Activated T-cell treated with anti-CD3 and anti-CD28 coated beads, Interleukin-2, amount 50 U/mL, for 48 hours (primary cell): ENCODE data around the gene UBALD1.
A peak's percentile ranks its signal among the peaks of the same experiment; 100 is the strongest.

Experiments
- DNase-seq, 2 experiments: peaks; one replicate each; pipeline ENCODE4 v3.0.0-alpha.2; 2020

Gene UBALD1

DNA sequence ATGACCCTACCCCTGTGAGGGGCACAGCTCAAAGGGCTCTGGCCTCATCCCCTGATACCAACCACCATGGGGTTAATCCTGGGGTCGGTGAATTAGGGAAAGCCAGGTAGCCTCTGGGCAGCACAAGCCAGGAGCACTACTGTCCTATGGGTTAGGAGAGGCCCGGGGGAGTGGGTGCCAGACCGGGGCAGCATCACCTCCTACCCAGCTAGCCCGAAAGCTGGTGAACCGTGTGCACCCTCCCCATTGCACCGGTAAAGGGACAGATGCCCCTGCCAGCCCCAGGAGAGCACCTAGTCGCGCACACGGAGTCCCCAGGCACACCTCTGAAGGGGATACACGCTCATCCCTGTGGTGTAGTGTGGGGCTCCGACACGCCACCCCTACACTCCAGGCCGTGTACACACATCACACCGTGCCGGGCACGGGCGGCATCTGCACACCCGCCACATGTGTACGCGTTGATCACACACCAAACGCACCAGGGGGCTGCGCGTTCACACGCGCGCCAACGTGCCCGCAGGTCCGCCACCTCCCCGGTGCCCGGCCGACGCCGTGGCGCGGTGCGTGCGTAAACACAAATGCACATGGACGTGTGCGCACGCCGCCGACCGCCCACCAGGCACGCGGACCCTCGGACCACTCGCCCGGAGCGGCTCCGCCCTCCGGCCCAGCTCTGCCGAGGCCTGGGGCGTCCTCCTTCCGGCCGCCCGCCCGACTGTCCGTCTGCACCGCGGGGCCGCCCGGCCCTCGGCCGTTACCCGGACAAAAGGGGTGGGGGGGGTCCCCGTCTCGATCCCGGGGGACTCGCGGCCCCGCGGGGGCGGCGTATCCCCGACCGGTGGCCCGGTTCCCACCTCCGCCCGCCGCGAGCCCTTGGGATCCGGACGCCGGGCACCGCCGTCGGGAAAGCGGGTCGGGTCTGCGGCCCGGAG lies 785 bp downstream of the UBALD1 start:
- DNase-seq = peak; percentile 64

DNA sequence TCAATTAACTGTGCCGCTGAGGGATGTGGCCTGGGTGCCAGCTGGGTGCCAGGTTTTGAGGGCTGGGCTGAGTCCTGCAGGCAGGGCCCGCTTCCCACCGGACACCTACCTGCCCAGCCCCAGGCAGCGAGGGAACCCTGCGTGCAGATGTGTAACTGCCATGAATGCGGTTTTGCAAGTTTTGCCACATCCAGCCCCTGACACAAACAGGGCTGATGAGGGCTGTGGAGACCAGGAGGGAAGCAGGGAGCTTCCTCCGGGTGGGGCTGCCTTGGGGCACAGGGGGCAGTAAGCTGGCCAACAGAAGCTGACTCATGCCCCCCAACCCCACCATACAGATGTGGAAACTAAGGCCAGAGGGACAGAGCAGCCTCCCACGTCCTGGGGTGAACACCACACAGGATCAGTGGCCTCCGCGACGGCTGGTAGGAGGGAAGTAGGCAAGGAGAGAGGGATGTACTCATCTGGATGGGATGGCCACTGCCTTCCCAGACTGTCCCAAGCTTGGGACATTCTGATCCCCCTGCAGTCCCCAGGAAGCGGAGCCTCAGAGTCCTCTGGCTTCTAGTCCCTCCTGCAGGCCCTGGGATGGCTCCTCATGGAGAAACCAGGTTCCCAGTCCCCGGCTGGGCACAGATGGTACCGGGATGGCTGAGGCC lies 1.6 kb downstream of the UBALD1 start:
- no peak for DNase-seq

DNA sequence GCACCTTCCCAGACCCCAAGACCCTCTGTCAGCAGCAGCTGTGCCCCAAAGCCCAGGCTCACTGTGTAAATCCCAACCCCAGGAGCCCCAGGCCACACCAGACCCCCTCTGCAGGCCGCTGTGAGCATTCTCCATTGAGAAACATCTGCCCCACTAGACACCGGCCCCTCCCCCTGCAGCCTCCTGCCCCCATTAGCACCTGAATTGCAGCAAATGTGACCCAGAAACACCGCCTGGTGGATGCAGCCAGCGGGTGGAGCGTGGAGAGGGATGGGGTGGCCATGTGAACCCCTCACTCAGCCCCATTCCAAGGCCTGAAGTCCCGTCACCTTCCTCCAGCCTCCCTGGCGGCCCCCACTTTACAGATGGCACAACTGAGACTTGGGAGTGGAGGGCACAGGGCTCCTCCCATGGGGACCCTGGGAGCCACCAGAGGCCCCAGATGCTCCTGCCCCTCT lies 2.2 kb downstream of the UBALD1 start:
- peak in 1 of 2 experiments; percentile 28 for DNase-seq

DNA sequence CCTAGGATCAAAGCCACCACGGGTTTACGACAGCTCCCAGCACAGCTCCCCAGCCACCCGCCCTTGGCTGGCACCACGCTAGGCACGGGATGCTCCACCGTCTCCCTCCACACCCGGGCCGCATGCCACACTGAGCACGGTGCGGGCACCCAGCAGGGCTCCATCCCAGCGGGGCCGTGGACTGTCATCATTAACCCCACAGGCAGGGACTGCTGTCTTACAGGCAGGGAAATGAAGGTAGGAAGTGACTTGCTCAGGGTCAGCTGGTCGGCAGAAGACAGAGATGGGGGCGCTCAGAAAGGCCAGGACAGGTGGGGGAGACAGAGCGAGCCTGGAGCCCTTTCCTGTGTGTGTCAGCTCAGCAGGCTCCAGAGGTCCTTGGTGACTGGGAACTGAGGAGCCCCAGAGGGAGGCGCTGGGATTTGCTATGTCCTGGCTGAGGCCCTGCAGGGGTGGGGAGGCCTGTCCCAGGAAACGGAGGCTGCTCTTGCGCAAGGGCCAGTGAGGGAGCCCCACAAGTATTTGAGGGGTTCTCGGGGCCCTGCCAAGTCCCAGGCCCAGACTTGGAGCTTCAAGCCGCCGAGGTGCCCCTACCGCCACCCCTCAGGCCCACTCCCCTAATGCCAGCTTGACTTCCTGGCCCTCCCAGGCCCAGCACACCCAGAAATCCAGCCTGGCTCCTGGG lies 3.2 kb downstream of the UBALD1 start:
- DNase-seq = no peak

DNA sequence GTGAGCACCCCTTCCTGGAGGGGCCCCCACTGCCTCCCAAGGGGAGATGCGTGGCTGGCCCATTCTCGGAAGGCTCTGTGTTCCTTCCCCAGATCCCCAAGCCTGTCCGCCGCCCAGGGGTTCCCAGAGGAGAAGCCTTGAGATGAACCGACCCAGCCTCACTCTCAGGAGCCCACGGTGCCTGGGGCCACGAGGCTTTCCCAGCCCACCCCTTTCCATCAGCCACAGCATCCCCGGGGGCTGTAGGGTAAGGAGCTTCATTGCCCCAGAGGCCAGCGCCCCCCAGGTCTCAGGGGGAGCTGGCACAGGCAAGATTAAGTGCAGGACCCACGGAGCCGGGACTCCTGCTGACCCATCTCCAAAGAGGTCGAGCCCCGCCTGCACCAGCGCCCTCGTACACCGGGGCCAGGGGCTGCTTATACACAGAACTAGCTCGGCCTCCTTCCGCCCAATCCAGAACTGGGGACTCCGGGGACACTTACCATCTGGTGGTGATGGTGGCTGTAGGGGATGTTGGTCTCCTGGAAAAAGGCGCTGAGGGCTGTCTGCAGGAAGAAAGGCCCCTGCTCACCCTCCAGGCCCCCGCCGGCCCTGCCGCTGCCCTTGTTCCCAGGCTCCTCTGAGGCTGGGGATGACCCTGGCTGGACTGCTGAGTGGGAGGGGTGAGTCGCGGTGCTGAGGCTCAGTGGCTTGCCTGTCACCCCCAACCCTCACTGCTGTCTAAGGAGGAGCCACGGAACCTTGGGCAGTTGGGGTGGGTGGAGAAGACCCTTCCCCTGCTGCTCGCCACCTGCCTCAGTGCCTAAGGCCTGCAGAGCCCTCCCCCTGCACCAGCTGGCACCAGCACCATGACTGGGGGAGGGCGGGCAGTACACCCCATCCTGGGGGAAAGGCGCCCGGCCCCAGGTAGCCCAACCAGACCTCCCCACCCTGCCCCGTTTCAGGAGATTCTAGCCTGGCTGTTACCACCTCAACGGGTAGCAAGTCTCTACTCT lies 4.4 kb downstream of the UBALD1 start:
- no peak for DNase-seq

DNA sequence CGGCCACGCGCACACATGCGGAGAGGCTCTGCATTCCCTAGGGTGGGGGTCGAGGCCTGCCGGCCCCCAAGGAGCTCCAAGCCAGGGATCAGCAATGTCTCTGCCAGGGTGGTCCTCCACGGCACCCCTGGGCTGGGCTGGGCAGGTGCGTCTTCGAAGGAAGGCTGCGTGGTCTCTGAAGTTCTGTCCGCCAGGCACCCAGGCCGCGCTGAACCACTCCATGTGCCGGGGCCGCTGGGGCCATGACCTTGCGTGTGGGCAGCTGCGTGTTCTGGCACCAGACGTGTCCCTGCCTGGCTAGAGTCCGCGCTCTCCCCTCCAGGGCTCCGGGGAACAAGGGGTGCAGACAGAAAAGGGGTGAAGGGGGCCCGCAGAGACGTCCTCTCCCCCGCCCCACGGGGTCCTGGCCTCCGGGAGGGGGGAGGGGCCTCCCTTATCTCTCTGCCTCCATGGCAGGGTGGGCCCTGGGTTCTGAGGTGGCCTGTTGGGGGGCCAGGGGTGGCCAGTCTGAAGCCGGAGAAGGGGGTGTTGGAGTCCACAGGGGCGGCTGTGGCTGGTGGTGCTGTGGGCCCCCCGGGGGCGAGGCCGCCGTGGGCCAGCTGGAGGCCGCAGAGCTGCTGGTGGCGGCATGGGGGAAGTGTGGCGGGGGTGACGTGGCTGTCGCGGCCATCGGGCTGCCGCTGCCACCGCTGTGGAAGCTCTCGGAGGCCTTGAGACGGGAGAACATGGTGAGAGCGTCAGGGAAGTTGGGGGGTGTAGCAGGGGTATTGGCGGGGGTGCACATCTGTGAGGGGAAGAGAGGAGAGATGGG lies 5.3 kb downstream of the UBALD1 start:
- no peak for DNase-seq

DNA sequence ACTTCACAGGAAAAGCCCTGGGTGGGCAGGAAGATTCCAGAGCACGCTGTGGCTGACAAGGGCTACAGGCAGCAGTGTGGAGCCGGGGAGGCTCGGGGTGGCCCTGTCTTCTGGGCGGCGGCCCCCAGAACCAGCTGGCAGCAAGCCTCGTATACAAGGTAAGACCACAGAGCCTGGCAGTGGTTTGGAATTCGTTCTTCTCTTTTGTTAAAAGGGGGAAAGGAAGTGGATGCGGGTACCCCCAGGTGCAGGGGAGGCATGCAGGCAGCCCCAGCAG lies 6.0 kb downstream of the UBALD1 start:
- no peak for DNase-seq

DNA sequence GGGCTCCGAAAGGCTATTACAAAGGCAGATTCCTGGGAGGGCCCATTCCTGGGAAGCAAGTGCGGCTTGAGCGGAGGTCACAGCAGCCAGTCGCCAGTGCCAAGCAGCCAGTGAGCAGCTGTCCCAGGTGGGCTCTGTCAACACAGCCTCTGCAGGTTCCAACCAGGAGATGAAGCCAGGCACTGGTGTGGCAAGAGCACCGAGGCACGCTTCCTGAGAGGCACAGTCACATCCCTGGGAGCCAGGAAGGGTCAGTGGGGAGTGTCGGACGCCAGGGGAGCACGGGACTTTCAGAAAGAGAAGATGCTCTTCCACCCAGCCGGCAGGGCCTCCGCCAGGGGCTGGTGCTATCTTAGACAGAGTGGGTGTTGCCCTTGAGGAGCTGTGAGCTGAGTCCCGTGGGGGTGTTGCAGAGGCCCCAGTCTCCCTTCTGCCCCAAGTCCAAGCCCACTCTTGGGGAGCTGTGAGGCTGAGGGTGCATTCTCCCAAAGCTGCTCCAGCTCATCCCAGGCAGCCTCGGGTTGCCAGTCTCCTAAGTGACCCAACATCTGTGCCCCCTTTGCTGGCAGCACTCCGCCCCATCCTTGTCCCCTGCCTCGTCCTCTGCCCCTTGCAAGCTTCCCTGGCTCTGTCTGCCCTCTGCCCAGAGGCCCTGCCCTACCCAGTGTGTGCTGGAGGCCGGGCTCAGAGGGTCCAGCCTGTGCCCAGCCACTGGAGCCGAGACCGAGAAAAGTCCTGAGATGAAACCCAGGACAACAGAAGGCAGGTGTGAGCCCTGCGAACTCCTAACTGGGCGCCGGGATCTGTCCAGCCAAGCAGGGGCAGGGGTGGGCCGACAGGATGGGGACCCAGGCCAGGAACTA lies 6.6 kb downstream of the UBALD1 start:
- DNase-seq = no peak

DNA sequence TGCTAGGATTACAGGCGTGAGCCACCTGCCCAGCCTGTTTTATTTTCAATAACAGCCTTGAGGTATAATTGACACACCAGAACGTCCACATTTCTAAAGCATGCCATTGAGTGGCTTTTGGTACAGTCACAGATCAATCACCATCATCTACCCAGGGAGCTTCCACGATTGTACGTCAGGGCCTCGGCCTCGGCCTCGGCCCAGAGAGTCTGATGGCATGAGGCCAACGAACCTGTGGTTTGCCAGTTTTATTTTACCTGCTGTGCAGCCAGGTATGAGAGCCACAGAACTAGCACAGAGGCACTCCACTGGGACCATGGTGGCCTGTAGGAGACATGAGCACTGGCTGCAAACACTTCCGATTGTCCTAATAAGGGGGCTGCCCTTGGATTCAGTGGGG lies 8.3 kb downstream of the UBALD1 start:
- DNase-seq = no peak

DNA sequence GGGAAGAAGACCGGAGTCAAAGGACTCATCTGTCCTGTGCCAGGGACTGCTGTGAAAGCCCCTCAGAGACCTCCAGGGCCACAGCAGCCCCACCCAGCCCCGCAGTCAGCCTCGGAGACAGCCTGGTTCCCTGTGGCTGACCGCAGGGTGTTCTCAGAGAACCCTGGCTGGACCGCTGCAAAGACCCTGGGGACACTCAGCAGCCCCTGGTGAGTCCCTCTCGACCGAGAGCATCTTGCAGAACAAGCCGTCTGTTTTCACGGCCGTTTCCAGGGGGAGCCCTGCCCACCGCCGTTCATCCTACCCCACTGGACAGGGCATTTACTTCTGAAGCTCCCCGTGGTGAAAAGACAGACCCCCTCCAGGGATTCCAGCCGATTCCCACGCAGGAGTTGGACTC lies 10.3 kb downstream of the UBALD1 start:
- no peak for DNase-seq

DNA sequence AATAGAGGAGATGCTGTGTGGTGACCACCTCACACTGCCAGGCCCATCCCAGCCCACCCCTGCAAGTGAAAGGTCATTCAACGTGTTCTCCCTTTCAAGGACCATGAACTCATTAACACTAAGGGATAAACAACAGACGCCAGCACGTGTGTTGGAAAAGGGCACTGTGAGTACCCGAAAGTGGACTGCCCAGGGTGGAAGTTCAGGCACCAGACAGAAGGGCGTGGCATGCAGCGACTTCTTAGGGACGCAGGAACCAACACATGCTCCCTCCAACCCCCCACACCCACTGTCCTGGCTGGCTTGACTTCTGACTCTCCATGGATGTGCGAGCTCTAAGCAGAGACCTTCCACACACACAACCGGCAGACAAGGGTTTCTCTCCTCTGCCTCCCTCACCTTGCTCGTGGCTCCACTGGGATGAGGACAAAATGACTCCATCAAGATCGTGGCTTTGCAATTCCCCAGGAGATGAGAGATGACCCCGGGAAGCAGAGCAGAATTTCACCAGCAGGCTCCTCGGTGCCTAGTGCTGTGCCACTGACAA lies 11.0 kb downstream of the UBALD1 start:
- DNase-seq = no peak

DNA sequence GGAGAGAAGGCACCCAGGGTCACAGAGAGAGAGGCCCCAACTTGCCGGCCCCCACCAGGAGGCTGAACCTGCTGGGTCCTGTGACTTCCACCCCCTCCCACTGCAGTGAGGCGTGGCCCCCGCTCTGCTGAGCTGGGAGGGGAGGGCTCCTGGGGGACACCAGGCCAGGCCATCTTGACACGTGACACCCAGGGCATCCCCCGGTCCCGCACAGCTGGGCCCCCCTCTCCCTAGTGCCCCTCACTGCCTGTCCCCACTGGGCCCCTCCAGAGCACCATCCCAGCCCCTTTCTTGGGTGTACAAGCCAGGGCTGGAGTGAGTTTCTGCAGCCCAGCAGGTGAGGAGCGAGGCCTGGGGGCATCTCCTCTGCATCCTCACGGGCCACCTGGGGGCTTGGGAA lies 12.4 kb downstream of the UBALD1 start:
- no peak for DNase-seq

DNA sequence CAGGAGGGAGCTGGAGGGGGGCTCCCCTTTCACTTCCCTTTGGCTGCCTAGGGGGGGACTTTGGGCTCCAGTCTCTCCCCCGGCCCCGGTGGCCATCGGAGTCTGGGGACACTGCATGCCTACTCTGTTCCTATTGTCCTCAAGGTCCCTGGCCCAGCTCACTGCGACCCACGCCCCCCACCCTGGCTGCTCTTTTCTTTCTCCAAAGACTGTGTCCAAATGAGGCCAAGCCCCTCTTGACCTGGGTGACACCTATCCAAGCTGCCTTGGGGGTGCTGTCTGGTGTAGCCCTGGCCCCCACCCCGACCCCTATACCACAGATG lies 12.9 kb downstream of the UBALD1 start:
- no peak for DNase-seq

DNA sequence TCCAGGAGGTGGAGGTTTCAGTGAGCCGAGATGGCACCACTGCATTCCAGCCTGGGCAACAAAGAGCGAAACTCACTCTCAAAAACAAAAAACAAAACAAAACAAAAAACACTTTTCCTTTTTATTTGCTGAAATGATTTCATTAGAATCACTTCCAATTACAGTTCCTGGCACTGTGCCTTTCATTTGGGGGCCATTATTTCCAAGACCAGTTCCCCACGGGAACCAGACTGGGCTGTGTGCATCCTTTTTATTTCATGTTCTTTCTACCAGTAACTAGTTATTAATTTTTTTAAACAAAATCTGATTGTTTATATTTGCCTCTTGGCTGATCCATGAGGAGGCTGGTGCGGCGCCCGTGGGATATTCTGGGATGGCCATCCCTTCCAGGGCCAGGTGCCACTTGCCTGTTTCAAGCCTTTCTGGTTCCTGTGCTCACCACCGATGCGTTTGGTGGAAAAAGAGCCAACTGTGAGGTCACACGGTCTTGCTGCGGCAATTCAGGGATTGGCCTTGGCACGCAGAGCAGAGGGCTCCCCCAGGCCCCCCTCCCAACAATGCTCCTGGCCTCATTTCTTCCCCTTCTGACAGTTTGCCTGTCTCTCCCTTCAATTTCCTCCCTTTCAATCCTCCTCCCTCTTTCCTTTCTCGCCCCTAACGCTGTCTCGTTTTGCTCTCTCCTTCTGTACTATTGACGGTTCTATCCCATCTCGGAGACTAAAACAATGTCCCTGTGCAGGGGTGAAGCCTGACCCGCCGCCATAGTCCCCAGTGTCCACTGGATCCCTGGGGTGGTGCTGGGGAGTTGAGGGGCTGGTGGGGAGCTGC lies 13.4 kb downstream of the UBALD1 start:
- DNase-seq = no peak

DNA sequence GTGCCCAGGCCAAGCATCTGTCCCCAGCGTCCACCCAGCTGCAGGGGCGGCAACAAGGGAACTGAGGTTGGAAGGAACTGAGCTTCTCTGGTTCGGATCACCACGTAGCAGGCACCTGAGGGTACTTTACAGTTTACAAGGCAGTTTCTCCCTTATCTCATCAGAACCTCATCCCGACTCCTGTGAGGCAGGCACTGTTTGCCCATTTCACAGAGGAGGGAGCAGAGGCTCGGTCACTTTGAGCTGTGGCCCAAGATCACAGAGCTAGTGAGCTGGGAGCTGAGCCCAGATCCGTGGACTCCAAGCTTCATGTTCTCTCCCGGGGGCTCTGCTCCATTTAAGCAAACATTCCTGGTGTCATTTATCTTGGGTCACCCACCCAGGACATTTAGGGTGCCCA lies 15.1 kb downstream of the UBALD1 start:
- no peak for DNase-seq

DNA sequence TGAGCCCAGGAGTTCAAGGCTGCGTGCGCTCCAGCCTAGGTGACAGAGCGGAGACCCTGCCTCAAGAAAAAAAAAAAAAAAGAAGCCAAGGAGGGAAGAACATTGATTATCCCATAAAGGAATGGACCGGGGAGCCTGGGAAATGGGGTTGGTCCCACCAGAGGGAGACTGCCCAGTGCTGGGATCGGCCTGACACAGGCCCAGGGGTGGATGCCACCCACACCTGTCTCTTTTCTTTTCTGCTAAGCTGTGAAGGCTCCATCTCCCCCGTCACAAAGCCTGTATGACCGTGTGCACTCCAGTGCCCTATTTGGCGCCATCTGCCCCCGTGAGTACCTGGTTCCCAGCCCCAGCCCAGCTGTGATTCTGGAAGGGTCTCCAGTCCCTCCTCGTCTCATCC lies 15.7 kb downstream of the UBALD1 start:
- DNase-seq = no peak

DNA sequence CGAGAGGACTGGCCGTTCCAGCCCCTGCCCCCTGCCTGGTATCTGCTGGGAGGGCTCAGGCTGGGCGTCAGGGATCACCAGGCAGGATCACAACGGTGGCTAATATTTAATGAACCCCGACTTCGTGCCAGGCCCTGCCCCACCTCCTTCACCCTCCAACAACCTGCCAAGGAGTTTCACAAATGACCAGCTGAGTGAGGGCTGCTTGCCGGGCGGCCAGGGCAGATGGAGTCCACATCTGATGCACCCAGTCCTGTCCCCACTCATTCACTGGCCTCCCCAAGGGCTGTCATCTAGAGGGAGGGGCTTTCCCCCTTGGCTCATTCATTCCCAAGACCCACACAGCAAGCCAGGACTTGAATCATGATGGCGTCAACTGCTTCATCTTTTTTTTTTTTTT lies 17.5 kb downstream of the UBALD1 start:
- no peak for DNase-seq

DNA sequence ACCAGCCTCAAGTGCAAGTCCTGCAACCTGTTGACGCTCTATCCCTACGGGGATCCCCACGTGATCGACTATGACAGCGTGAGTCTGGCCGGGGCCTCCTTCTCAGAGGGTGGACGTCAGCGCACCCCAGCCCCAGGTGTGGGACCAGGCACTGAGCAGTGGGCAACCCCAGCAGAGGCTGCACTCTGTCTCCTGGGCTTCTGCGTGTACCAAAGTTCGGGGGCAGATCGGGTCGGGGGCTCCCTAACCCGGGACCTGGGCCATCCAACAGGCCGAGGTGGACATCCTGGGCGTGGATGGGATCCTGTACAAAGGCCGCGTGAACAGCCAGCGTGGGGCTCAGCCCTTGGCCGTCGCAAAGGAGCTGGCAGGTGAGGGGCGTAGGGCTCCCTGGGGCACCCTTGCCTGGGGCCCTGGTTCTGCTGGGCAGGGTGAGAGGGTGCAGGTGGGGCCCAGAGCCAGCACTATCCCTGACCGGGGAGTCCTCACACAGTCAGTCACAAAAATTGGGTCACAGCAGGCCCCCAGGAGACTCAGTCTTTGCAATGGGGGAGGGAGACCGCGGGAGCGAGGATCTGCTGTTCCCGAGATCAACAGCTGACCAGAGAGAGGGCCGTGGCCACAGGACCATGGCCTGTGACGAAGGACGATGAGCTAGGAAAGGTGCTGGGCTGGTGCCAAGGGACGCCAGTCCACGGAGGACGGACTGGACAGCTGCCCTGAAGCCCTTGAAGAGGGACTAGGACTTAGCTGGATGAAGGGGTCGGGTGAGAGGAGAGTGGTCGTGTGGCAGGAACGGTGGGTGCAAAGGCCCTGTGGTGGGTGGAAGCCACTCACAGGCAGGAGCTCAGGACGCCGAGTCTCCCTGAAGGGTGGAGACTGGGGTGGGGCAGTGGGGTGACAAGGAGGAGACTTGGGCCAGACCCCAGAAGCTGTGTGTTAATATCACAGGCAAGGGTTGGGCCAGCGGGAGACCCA lies 20.0 kb downstream of the UBALD1 start:
- no peak for DNase-seq
